Suppressor macrophage treated with lipopolysaccharide for 4 hours (primary cell): Measurements from ENCODE around the gene BHMT2.

ENCODE experiments used
- DNase-seq: peaks from one replicate; pipeline ENCODE4 v3.0.0-alpha.2; 2020

Gene BHMT2

DNA sequence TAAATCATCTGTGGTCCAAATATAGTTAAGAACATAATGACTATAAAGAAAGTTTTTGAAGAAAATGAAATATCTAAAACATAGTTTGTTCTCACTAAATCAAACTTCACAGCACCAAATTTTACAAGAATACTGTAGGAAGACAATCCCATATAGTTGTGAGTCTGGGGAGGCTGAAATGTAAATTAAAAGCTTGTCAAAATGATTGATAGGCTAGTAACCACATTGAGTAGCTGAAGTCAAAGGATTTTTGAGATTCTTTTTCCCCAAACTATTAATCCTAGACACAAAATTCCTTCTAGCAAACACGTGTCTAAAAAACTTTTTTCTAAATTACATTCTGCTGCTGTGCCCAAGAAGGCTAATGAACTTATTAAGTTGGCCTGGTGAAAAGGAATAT, 55.0 kb downstream of the BHMT2 start:
- no peak for DNase-seq

DNA sequence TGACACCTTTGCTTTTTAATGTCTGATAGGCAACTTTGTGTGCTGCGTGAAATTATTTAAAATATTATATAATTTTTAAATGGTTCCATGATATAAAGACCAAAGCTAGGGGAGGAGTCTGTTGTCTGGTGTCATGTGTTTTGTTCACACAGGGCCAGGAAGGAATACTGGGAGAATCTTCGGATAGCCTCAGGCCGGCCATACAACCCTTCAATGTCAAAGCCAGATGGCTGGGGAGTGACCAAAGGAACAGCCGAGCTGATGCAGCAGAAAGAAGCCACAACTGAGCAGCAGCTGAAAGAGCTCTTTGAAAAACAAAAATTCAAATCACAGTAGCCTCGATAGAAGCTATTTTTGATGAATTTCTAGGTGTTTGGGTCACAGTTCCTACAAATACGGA, 61.2 kb downstream of the BHMT2 start:
- no peak for DNase-seq

DNA sequence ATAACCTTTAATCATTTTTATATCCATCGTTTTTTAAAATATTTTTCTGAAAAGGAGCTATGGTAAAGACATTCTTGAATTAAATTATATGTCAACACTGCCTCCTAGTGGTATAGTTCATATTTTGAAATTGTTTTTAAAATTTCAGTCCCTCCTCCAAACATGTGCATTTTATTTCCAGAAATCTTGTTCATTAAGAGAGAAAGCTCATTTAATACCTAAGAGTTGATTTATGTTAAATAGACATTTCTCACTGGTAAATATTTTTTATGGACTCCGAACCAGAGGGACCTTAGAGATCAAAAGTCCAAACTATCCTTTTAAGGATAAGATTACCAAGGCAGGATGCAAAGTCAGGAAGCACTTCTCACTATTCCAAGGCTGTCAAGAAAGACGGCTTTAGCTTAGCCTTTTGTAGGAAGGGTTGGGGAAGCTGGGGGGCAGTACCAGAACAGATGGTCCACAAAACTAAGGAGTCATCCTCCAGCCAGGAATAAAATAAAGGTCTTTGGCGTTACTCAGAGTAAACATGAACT, 63.6 kb downstream of the BHMT2 start:
- DNase-seq, result peak; percentile 79

DNA sequence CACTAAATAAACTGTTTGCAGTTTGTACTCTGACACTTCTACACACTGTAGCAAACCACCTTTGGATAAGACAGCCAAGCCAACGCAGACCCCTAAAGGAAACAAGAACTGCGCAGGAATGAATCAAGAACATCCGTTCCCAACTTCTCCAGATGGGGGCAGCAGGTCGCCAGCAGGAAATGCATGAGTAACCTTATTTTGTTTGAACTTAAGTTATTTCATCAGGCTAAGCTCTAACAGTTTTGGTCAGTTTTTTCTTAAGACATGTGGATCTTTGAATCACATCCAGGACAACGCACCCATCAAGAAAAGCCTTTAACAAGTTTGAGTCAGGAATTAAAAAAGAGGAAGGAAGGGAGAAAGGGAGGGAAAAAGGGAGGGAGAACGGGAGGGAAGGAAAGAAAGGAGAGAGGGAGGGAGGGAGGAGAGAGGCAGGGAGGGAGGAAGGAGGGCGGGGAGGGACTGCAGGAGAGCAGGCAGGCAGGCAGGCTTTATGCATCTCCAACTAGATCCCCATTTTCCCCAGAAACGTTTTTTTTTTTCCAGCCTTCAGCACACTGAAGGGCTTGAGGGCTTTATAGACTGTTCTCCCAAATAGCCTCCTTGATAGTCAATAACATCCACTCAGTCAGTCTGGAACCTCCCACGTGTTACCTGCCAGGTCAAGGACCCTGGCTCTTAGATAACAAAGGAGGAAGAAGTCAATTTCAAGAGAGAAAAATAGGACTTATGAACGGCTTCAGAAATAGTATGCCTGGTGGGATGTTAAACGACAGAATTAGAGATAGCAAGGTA, 64.3 kb downstream of the BHMT2 start:
- DNase-seq, result peak; percentile 78

DNA sequence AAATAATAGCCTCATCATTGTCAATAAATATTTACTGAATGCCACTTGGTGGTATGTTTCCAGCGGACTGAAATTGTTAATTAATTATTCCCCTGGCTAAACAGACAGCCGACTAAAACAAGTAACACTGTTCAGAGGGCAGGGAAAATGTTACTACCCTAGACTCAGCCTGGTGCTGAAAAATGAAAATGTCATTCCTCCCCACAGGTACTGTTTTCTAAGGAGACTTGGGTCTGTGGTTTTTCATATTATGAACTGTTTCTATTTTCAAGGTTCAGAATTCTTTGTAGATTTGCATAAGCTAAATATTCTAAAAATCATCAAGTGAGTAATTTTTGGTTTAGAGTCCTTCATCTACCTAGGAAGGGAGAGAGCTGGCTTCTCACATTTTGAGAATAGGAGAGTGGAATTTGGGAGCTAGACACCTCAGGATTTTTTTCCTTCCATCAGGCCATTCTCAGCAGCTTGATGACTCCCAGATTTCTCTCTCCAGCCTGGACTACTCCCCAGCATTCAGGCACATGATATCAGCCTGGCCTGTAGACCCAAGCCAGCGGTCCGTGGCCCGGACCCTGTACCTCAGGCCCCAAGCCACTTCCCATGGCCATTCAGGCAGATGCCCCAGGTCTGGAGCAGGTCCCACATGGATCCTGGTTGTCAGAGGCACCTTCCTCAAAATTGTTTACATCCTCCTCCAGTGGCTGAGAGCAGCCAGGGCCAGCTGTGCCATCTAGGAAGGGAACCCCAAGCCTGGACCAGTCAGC, 66.4 kb downstream of the BHMT2 start:
- DNase-seq, result no peak

DNA sequence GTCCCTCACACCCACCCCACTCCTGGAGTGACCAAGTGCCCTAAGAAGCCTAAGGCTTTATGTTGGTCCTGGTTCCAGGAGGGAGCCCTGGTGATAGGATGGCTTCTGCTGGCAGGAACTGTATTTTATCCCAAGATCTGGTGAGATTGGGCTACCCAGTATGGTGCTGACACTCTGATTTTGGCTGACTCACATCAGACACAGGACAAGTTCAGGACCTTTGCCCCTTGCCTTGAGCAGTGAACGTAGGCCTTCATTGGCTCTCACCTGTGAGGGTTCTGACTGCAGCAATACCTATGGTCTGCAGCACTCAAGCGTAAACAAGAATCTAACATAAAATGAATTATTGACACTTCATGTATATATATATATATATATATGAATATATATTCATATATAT, 67.1 kb downstream of the BHMT2 start:
- no peak for DNase-seq
